Umbilical cord (tissue), 2 donors: ENCODE data around the gene CTAGE9. TPM values are rescaled to one million over a fixed set of nuclear protein-coding genes. Genes with fewer than 3 reads are reported as not detected.
"Not testable (repeated sequence)": the region's sequence is repeated elsewhere in the genome, so short reads cannot be mapped to it uniquely, and the experiment has no call there.

Experiments used
- DNase-seq: peaks from one replicate; pipeline ENCODE4 v3.0.0-alpha.2; 2015; ENCODE audit warnings: low spot score
- total RNA-seq: library from RNA; depleted of rRNA; stranded (reverse); fragments of >200 nt; gene quantifications from one replicate; pipeline ENCODE4 v1.2.3, GENCODE V29; 2014; ENCODE audit warnings: low replicate concordance; ENCODE audit not compliant: insufficient read depth

The CTAGE9 gene, protein sequence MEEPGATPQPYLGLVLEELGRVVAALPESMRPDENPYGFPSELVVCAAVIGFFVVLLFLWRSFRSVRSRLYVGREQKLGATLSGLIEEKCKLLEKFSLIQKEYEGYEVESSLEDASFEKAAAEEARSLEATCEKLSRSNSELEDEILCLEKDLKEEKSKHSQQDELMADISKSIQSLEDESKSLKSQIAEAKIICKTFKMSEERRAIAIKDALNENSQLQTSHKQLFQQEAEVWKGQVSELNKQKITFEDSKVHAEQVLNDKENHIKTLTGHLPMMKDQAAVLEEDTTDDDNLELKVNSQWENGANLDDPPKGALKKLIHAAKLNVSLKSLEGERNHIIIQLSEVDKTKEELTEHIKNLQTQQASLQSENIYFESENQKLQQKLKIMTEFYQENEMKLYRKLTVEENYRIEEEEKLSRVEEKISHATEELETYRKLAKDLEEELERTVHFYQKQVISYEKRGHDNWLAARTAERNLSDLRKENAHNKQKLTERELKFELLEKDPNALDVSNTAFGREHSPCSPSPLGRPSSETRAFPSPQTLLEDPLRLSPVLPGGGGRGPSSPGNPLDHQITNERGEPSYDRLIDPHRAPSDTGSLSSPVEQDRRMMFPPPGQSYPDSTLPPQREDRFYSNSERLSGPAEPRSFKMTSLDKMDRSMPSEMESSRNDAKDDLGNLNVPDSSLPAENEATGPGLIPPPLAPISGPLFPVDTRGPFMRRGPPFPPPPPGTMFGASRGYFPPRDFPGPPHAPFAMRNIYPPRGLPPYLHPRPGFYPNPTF
- 6.3 TPM for total RNA-seq

DNA sequence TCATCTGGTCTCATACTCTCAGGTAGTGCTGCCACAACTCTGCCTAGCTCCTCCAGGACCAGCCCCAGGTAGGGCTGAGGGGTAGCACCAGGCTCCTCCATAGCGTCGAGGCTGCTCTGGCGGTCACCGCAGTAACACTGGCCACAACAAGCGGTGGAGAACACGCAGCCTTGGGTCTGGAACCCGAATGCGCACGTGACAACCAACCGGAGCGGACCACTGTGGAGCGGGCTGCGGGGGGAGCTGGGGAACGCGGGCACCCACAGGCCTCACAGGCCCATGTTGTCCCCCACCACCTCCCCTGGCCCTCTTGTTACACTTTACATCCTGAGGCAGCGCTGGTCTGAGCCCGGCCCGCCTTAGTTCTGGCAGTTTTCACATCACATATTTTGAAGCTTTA, at the start of gene CTAGE9:
Gene CTAGE9 (minus strand): TSS at position 101 of the 400 bp plus-strand sequence. CDS start 0 bp downstream, at position 101.
- DNase-seq, result not testable (repeated sequence)

DNA sequence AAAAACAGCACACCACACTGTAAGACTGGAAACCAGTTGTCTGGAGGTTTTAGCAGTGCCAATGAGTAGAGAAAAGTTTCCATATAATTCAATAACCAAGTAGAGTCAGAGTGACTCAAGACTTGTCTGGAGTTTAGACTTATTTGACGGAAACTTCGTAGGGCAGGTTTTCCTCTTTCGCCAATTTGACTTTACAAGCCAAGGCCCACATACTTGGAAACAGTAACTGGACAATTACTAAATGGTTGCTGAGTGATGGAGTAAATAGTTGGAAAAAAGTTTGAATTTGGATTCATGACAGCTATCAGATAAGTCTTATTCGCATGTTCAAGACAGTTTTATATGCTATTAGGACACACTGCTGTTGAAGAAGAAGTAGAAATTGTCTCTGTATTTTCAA, 48.1 kb upstream of the CTAGE9 start:
- DNase-seq, result no peak

DNA sequence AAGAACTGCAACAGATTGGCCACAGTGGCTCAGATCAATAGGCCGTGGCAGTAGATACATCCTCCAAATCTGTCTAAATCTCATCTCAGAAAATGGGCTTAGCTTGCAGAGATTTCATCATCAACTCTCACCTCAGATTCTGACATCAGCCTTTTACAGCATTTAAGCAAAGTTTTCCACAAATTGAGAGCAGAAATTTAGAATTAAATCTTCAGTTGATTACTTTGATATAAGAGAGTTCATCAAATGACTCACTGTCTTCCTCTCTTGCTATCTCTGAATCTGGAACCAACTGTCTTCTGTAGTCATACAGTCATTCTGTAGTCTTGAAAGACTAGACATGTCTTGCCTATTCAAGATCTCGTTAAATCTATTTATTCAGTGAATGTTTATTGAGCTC, 45.2 kb upstream of the CTAGE9 start:
- no peak for DNase-seq

DNA sequence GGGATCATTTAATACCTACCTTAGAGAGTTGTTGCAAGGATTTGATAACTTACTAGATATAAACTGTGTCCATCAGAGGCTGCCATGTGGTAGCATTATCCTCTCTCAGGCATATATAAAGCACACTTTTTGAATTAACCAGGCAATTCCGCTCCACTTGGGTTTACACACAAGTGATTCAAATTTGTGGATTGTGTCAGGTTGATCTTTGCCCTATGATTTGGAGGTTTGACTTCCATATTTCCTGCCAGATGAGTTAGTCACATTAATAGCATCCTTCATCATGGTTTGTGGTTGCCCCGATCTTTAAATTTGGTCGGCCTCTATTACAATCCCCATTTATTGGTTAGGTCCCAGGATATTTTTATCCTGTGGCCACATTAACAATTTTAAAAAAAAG, 44.8 kb upstream of the CTAGE9 start:
- no peak for DNase-seq

DNA sequence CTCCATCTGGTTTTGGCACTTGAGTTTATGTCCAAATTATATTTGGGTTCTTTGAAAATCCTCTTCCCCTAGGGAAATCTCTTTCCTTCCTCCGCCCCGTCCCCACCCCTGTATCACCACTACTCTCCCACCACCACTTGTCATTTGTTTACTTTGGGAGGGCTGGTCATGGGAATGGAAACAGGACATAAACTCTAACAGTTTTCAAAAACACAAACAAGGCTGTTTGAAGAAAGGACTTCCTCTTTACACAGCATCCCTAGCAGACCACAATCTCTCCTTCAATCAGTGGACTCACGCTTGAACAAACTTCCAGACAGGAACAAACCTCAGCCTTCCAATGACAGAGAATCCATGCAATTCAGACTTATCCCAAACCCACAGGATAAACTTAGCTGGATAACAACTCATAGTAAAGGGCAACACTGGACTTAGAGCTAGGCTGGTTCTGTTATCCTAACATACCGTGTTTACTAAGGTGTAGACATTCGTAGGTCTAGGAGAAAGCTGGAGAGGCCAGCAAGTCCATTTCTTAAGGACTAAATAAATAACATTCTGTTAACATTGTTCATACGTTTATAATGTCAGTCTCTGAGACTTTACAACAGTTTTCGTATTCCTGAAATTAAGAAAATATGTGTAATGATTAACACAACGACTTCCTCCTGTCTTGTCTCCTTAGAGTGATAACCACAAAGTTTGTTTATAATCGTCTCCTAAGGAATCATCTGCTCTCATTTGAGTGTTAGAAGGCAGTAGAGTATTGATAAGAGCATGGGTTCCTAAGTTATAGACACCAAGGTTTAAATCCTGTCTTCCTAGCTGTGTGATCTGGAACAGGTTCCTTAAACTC, 44.1 kb upstream of the CTAGE9 start:
- DNase-seq, result no peak

DNA sequence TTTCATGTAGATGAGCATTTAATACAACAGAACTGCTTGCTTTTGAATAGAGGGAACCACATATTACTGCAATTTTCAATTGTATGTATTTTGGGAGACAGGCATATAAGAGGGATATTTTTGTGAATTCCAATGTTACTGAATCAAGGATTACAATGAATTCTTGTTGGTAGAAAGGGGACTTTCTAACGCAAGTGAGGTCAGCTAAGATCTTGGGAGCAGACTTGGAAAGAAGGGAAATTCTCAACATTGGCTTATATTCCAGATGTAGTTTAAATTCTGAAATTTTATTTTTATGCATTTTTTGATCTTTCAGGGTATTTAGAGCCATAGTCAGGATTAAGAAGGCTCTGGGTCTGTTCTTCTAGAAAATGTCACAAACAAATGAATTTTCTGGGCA, 43.3 kb upstream of the CTAGE9 start:
- DNase-seq, result peak; percentile 59

DNA sequence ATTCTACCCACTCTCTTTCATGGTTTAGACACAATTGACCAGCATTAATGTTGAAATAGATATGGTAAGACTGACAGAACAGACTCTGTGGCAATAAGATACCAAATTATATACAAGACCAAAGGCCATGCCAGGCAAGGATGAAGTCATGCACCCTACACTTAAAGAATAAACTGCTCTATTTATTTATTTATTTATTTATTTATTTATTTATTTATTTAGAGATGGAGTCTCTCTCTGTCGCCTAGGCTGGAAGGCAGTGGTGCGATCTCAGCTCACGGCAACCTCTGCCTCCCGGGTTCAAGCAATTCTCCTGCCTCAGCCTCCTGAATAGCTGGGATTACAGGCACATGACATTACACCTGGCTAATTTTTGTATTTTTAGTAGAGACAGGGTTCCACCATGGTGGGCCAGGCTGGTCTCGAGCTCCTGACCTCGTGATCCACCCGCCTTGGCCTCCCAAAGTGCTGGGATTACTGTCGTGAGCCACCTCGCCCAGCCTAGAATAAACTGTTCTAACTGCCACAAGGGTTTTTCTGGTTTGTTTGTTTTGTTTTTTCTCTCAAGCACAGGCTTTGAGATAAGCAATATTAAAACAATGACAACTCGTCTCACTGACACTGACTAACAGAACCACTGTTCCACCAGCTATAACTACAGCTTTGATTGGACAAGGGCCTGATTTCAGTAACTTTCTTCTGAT, 40.3 kb upstream of the CTAGE9 start:
- not testable (repeated sequence) for DNase-seq

DNA sequence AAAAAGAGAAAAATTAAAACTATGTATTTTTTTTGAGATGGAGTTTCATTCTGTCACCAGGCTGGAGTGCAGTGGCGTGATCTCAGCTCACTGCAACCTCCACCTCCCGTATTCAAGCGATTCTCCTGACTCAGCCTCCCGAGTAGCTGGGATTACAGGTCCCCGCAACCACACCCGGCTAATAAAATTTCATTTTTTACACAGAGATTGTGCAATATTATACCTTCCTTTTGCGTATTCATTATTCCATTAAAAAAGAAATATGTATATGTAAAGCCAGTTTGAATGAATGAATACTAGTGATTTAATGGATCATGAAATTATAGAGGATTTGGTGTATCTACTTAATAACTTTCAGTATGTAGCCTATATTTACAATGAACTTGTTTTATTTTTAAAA, 38.2 kb upstream of the CTAGE9 start:
- no peak for DNase-seq

DNA sequence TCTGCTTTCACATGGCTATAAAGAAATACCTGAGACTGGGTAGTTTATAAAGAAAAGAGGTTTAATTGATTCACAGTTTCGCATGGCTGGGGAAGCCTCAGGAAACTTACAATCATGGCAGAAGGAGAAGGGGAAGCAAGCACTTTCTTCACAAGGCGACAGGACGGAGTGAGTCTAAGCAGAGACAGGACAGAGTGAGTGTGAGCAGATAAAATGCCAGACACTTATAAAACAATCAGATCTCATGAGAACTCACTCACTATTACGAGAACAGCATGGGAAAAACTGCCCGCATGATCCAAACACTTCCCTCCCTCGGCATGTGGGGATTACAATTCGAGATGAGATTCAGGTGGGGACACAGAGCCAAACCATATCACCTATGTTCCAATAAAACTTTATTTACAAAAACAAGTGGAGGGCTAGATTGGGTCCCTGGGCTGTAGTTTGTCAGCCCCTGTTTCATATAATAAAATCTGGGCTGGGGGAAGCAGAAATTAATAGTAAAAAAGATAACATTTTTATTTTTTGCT, 37.1 kb upstream of the CTAGE9 start:
- peak; percentile 64 for DNase-seq

DNA sequence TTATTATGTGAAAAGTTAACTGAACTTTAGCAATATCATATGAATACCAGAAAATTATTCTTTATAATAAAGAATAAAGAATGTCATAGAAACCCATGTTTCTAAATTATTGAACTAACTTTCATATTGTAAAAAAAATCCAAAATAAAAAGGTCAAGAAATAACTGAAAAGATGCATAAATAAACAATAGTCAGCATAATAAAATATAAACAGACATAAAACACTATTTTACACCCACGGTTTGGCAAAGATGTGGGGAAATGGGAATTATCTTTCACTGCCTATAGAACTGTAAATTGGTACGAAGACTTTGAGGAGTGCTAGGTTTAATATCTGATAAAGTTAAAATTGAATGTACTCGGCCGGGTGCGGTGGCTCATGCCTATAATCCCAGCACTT, 34.7 kb upstream of the CTAGE9 start:
- DNase-seq, result no peak

DNA sequence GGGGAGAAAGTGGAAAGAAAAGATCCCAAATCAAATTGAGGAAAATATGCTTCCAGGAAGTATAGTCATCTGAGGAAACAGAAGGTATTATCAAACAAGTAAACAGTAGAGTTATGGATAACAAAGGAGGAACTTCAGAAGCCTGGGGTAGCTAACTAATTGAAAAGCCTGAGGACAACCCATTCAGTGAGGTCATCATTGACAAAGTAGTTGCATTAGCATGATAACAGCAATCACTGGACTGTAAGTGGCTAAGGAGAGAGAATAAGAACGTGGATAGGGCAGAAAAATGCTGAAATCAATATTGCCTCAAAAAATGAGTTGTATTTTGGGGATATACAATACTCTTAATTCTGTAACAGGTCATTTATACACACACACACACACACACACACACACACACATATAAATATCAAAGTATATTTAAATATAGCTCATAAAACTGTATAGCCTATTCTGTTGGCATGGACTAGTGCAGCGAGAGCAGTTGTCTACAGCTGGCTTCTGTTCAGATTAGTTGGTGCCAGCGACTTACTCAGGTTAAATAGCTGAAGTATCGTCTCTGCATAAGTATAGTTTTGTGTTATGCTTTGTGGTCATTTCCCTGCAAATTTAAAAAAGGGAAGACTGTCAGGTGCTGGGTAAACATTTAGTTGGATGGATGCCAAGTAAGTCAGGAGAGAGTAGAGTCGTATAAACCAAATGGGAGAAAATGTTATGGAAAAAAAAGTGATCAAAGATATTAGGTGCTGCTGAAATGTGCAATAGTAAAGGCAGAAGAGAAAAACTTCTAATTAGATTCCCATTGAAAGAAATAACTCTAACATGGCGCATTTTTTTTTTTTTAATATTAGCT, 33.8 kb upstream of the CTAGE9 start:
- DNase-seq, result no peak

DNA sequence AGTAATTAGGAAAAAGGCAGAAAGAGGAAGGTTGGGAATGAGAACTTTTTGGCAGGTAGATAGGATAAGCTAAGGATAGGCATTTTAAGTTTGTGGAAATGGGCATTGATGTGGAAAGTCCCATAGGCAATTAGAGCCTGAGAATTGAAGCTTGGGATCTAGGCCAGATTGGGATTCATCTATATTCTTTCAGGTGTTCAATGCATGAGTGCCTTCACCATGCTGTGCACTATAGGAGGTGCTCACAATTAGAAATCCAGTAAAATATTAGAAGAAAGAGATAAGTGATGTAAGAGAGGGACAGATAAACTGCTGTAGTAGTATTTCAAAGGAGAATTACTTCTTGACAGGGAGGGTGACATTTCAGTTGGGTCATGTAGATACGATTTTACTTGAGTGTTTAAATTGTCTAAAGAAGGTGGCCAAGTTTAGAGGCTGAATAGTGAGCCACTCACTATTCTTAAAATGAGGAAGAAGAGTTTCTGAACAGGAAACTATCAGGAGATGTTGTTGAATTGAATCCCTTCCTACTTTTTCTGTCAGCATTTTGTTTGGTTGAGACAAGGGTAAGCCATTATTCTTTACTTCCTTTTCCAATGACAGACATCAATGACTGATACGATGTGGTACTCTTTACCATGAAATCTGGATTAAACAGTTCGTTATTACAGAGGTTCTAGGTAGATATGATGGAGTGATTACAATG, 31.0 kb upstream of the CTAGE9 start:
- no peak for DNase-seq

DNA sequence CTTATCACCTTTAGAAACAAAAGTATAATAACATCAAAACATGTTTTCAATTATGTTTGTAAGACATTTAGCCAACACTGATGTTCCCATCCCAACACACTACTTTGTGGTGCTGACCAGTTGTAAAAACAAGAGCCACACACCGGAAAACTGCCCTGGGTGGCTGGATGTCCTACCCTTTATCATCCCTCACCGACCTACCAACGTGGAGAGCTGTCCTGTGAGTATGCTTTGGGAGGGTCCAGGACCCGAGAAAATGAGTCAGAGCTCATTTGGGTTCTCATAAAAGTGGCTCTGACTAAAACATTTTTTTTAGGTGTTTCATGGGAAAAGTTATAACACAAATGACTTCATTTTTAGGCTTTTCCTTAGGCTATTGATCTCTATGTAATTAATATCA, 29.3 kb upstream of the CTAGE9 start:
- no peak for DNase-seq

DNA sequence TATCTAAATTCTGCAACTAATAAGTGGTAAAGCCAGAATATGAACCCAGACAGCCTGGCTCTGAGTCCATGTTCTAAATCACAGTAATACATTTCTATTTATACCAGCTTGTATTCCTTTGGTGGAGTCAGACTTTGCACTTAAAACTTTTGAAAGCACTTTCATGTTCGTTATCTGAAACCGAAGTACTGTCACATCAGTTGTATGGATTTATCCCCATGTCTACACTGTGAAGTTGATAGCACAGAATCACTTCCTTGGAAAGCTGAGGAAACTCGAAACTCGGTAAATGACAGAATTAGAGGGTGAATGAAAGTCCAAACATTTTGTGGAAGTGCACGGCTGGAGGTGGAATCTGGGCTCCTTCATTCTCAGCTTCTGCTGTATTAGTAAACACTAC, 28.3 kb upstream of the CTAGE9 start:
- peak; percentile 78 for DNase-seq

DNA sequence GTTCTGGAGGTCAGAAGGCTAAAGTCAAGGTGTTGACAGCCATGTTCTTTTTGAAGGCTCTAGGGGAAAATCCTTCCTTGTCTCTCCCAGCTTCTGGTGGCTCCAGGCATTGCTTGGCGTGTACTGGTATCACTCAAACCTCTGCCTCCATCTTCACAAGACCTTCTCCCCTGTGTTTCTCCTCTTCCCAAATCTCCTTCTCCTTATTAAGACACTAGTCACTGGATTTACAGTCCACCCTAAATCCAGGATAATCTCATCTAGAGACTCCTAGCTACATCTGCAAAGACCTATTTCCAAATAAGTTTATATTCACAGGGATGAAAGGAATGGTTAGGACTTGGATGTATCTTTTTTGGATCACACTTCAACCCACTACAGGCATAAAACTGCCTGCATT, 26.0 kb upstream of the CTAGE9 start:
- DNase-seq, result peak; percentile 94

DNA sequence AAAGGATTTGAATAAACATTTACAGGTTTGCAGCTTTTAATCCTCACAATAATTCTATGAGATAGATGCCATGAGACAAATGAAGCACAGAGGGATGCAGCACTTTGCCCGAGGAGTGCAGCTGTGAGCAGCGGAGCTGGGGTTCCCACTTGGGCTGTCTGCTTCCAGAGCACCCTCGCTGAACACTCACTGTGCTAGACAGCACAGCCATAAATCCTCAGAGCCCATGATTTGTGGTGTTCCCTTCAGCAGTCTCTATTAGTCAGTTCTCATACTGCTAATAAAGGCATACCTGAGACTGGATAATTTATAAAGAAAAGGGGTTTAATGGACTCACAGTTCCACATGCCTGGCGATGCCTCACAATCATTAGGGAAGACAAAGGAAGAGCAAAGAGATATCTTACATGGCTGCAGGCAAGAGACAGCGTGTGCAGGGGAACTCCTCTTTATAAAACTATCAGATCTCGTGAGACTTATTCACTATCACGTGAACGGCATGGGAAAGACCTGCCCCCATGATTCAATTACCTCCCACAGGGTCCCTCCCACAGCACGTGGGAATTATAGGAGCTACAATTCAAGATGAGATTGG, 25.3 kb upstream of the CTAGE9 start:
- DNase-seq, result peak; percentile 43

DNA sequence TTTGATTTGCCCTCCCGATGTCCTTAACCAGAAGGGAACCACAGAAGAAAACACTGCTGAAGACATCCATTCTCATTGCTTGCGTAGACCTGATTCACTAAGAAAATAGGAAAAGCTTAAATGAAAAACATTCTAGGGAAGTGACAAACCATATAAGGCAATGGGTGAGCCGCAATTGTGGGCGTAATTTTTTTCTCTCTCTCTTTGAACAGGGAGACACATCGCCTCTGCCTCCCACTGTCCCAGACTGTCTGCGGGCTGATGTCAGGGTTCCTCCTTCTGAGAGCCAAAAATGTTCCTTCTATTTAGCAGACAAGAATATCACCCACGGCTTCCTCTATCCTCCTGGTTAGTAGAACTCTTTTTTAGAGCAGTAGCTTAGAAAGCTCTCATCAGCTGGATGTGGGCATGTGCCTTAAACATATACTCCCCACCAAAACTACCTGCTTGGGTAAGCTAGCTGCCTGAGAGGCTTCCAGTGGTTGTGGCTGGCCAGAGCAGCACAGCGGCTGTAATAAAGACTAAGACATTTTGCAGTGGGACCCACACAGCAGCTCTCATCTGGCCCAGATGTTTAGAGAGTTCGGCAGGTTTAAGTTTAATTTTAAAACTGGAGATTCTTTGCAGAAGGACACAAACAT, 22.7 kb upstream of the CTAGE9 start:
- peak; percentile 40 for DNase-seq

DNA sequence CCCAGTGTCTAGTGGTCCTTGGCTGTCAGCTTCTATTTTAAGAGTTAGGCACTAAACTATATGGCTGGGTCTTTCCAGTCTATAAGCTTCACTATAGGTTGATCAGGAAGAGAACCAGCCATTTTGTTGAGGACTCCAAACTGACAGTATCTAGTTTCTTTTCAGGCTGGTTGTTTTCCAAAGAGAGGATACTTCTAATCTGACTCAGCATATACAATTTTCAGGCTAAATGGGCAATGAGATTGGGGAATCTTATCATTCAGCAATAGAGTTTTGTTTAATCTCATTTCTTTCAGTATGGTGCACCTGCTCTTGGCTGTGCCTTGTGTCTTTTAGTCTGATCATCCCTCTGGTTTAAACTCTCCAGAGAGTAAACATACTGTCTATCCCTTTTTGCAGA, 20.4 kb upstream of the CTAGE9 start:
- no peak for DNase-seq

DNA sequence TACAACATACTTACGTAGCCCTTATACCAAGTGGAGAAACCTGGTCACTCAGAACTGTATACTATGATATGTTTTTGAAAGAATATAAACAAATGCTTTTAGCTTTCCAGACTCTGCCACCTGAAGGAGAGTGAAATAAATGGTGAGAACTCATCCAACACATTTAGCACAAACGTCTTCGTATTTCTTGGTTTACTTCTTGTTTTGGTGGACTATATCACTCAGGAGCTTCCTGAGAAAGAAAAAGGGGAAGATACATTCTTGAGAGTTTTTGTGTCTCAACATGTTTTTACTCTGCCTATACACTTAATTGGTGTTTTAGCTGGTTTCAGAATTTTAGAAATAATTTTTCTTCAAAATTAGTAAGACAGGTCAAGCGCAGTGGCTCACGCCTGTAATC, 19.4 kb upstream of the CTAGE9 start:
- DNase-seq, result no peak
